CD4-positive, alpha-beta T cell treated with Interleukin-17A for 1 hour (primary cell): ENCODE data around the gene GABARAP.

Experiments
- DNase-seq: peaks from one replicate; pipeline ENCODE4 v3.0.0-alpha.2; 2020

The GABARAP gene

GRCh38 chr17:7205561-7205960, 36.7 kb downstream of the GABARAP start:
- DNase-seq: no peak

- peak; percentile 99 for DNase-seq
Measured at GRCh38 chr17:7204828-7205461, 37.3 kb downstream of the GABARAP start.

GRCh38 chr17:7204336-7204735, 37.9 kb downstream of the GABARAP start:
- DNase-seq: no peak

- DNase-seq: no peak
Measured at GRCh38 chr17:7203391-7203790, 38.9 kb downstream of the GABARAP start.

- no peak for DNase-seq
Measured at GRCh38 chr17:7196651-7197401, 45.4 kb downstream of the GABARAP start.

GRCh38 chr17:7195971-7196370, 46.3 kb downstream of the GABARAP start:
- DNase-seq: no peak

GRCh38 chr17:7192271-7192937, 49.8 kb downstream of the GABARAP start:
- no peak for DNase-seq

- DNase-seq: peak; percentile 35
Measured at GRCh38 chr17:7191571-7192270, 50.5 kb downstream of the GABARAP start.

- DNase-seq: no peak
Measured at GRCh38 chr17:7191069-7191468, 51.2 kb downstream of the GABARAP start.

- DNase-seq: no peak
Measured at GRCh38 chr17:7190276-7190917, 51.9 kb downstream of the GABARAP start.
